Esophagus squamous epithelium (tissue), 4 donors: ENCODE measurements around the gene P2RX2.

Experiments used
- POLR2A ChIP-seq, 4 donors: fragments of 450-650 bp; IDR thresholded peaks; one replicate each; pipeline ENCODE4 v1.6.1; 2017; ENCODE audit warnings: antibody characterized with exemption in 4 of 4, mild to moderate bottlenecking in 4 of 4, moderate library complexity in 3 of 4
- TF ChIP-seq, protein P1 (sequence below), 6 experiments: fragments of 450-650 bp in 4 of 6; fragments of 200-600 bp in 2 of 6; sonication (generic) in 2 of 6; IDR thresholded peaks; one replicate each; pipeline ENCODE4 v1.5.1; 2016 to 2019; ENCODE audit warnings: antibody characterized with exemption in 6 of 6, mild to moderate bottlenecking in 4 of 6, moderate library complexity in 4 of 6

DNA sequence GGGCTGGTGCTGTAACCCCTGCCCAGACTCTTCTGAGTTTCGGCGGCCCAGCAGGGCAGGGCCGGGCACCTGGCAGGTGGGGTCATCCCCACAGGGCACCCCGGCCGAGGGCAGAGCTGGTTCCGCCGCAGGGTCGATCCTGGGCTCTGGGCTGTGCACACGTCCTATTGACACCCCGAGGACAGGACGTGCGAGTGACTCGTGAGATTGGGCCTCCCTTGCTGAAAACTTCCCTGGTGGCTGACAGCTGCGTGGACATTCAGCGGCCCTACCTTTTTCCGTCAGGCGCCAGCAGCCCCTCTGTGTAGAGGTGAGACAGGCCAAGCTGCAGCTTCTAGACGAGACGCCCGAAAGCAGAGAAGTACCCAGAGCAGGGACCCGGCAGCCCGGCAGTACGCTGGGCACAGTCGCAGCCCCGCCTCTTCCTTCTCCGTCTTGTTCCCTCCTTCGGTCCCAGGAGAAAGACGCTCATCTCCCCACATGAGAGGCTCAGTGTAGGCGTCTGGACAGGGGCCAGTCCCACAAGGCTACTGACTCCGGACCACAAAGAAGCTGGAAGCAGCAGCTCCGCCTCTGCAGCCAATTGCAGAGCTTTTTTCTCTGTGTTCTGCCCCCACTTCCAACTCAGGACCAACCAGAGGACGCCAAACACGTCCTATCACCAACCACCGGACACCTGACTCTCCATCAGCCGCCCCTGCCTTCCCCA is 8.4 kb upstream of the P2RX2 start, which contains the start of gene LRCOL1:
- no peak for TF ChIP-seq POLR2A (IDR thresholded peaks at IDR 0.05)
- TF ChIP-seq, protein P1, sequence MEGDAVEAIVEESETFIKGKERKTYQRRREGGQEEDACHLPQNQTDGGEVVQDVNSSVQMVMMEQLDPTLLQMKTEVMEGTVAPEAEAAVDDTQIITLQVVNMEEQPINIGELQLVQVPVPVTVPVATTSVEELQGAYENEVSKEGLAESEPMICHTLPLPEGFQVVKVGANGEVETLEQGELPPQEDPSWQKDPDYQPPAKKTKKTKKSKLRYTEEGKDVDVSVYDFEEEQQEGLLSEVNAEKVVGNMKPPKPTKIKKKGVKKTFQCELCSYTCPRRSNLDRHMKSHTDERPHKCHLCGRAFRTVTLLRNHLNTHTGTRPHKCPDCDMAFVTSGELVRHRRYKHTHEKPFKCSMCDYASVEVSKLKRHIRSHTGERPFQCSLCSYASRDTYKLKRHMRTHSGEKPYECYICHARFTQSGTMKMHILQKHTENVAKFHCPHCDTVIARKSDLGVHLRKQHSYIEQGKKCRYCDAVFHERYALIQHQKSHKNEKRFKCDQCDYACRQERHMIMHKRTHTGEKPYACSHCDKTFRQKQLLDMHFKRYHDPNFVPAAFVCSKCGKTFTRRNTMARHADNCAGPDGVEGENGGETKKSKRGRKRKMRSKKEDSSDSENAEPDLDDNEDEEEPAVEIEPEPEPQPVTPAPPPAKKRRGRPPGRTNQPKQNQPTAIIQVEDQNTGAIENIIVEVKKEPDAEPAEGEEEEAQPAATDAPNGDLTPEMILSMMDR (IDR thresholded peaks at IDR 0.05) = no peak
